Coronary artery (tissue), 2 donors: ENCODE data around the gene SLC1A5.
A peak's percentile ranks its signal among the peaks of the same experiment; 100 is the strongest.

ENCODE experiments used
- DNase-seq: peaks from one replicate; pipeline ENCODE4 v3.0.0-alpha.2; 2017; ENCODE audit warnings: low spot score
- H3K27ac ChIP-seq, 2 donors: fragments of 200-600 bp; sonication (generic); one replicate each; pipeline ENCODE4 v1.5.1; 2016 to 2019
- H3K4me3 ChIP-seq: fragments of 200-600 bp; sonication (generic); 2 replicates; pipeline ENCODE4 v1.5.1; 2016; ENCODE audit warnings: mild to moderate bottlenecking, moderate library complexity
- TF ChIP-seq, protein P1 (sequence below): fragments of 200-600 bp; sonication (generic); IDR thresholded peaks from one replicate; pipeline ENCODE4 v1.5.1; 2019; ENCODE audit warnings: antibody characterized with exemption

SLC1A5 gene

DNA sequence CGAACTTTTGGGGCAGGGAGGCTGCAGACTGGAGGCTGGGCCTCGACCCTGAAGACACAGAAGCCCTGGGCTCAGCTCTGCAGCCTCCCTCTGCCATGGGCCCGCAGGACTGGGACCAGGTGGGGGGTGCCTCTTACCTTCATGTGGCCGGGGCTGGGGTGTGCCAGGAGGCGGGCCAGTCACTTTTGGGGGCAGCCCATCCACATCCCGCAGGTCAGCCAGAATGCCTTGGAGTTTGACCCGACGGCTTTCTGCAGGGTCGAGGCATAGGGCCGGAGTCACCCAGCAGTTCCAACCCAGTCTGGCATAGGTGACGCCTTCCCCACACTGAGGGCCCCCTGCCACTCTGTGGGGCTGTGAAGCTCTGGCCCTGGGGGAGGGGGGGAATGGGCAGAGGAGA is 60.6 kb downstream of the SLC1A5 start:
- no peak for DNase-seq
- TF ChIP-seq, protein P1, sequence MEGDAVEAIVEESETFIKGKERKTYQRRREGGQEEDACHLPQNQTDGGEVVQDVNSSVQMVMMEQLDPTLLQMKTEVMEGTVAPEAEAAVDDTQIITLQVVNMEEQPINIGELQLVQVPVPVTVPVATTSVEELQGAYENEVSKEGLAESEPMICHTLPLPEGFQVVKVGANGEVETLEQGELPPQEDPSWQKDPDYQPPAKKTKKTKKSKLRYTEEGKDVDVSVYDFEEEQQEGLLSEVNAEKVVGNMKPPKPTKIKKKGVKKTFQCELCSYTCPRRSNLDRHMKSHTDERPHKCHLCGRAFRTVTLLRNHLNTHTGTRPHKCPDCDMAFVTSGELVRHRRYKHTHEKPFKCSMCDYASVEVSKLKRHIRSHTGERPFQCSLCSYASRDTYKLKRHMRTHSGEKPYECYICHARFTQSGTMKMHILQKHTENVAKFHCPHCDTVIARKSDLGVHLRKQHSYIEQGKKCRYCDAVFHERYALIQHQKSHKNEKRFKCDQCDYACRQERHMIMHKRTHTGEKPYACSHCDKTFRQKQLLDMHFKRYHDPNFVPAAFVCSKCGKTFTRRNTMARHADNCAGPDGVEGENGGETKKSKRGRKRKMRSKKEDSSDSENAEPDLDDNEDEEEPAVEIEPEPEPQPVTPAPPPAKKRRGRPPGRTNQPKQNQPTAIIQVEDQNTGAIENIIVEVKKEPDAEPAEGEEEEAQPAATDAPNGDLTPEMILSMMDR: no peak
- Histone ChIP-seq H3K4me3 (no peak overlapping the region), H3K27ac (peak overlapping the region in 1 of 2 donors; percentile 42)

- TF ChIP-seq, protein P1: no peak
- no peak for DNase-seq
- Histone ChIP-seq H3K4me3 (no peak overlapping the region), H3K27ac (no peak overlapping the region)
Measured at GRCh38 chr19:46726971-46727501, 61.4 kb downstream of the SLC1A5 start.

GRCh38 chr19:46726551-46726950 is 61.8 kb downstream of the SLC1A5 start:
- no peak for DNase-seq
- no peak overlapping the region for H3K27ac ChIP-seq
- TF ChIP-seq, protein P1: no peak
- H3K4me3 ChIP-seq: no peak overlapping the region

GRCh38 chr19:46725859-46726393 is 62.5 kb downstream of the SLC1A5 start:
- DNase-seq: no peak
- Histone ChIP-seq H3K4me3 (no peak overlapping the region), H3K27ac (no peak overlapping the region)
- TF ChIP-seq, protein P1: no peak

DNA sequence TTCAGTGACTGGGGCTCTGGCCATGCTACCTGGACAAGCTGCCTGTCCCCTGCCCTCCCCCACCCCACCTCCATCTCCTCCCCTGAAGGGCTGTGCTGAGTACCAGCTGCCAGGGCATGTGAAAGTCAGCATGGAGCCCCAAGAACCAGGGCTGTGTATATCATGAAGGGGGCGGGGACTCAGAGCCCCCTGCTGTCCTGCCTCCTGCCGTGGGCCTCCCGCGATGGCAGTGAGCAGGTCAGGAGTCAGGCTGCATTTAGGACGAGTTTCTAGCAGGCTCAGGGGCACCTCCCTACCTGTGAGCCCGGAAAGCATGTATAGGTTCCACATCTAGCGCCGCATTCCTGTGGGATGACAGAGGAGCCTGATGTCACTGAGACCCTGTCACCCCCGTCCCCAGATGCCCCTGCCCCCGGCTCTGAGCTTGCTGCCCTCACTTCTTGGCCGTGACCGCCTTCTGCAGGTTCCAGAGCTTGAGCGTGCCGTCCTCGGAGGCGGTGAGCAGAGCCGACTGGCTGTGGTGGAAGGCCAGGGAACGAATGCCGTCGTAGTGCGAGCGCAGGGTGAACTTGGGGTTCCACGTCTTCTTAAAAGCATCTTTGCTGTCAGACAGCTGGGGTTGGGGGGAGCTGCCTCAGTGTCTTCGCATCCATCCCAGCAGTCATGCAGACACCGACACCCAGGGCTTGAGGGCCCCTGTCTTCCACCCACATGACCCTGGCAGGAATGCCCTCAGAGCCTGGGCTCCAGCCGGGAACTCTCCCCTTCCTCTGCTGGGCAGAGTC is 63.2 kb downstream of the SLC1A5 start:
- TF ChIP-seq, protein P1: no peak
- no peak overlapping the region for H3K4me3 ChIP-seq
- H3K27ac ChIP-seq: no peak overlapping the region
- DNase-seq: no peak
